ENCODE measurements around the gene SELPLG. TPM values are rescaled to one million over a fixed set of nuclear protein-coding genes. Genes with fewer than 3 reads are reported as not detected.

Gene SELPLG
- total and polyA plus RNA-seq, 4 donors, result 2.1 to 9.6 (median 4.8) TPM

DNA sequence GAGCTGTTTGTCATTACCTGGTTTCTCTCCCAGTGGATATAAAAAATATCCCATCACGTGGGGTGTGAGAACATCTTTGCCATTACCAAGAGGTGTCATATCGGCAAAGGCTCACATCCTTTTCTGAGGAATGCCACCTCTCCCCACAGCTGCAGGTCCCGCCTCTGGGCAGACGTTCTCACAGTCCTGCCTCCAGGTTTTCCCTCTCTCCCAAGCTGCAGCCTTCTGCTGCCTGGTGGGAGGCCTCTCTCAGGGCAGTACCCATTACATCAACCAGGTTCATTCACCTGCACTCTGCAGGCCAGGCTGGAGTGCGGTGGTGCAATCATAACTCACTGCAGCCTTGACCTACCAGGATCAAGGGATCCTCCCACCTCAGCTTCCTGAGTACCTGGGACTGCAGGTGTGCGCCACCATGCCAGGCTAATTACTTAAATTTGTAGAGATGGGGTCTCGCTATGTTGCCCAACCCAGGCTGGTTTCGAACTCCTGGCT, 20.9 kb downstream of the SELPLG start:
- no peaks in the 10 kb centered on the region for H3K9me3 ChIP-seq (ENCODE audit: control insufficient read depth in 4 of 4, low read length in 3 of 4)
- no peaks in the 10 kb centered on the region for H3K27me3 ChIP-seq (ENCODE audit: control insufficient read depth in 4 of 4, insufficient read depth in 4 of 4, low read length in 3 of 4)
- WGBS, result 72% methylated on average over 8 of the region's 8 CpGs
- no peaks in the 10 kb centered on the region for H3K4me1 ChIP-seq (ENCODE audit: control insufficient read depth in 4 of 4, insufficient read depth in 4 of 4, low read length in 3 of 4)
- DNase-seq (ENCODE audit: low spot score), result no peak
- H3K27ac ChIP-seq (ENCODE audit: low read depth in 1 of 2, low read length in 2 of 2), result no peak overlapping the region
- no peak overlapping the region for H3K9ac ChIP-seq (ENCODE audit: low read depth in 1 of 2, low read length in 2 of 2)
- H3K4me3 ChIP-seq (ENCODE audit: low read depth in 1 of 3, low read length in 3 of 3), result no peak overlapping the region
- TF ChIP-seq FOXA2 (IDR thresholded peaks at IDR 0.05) (no peak), CTCF (IDR thresholded peaks at IDR 0.05; ENCODE audit: low read depth, low read length, missing input control) (no peak), RXRA (IDR thresholded peaks at IDR 0.05) (no peak), RAD21 (IDR thresholded peaks at IDR 0.05) (no peak), HNF4G (IDR thresholded peaks at IDR 0.05) (no peak), NR2F2 (IDR thresholded peaks at IDR 0.05) (no peak), TAF1 (conservative IDR thresholded peaks at IDR 0.05) (no peak), EGR1 (IDR thresholded peaks at IDR 0.05; ENCODE audit: low read depth in 2 of 2) (no peak), HNF4A (conservative IDR thresholded peaks at IDR 0.05) (no peak), SP1 (IDR thresholded peaks at IDR 0.05) (no peak), GABPA (IDR thresholded peaks at IDR 0.05 in 1 of 2, conservative IDR thresholded peaks at IDR 0.05 in 1 of 2) (no peak), YY1 (IDR thresholded peaks at IDR 0.05) (no peak), FOXA1 (IDR thresholded peaks at IDR 0.05) (no peak), JUND (IDR thresholded peaks at IDR 0.05) (no peak)
- TF ChIP-seq, protein P1, sequence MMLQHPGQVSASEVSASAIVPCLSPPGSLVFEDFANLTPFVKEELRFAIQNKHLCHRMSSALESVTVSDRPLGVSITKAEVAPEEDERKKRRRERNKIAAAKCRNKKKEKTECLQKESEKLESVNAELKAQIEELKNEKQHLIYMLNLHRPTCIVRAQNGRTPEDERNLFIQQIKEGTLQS (IDR thresholded peaks at IDR 0.05), result no peak
- TF ChIP-seq, protein P2, sequence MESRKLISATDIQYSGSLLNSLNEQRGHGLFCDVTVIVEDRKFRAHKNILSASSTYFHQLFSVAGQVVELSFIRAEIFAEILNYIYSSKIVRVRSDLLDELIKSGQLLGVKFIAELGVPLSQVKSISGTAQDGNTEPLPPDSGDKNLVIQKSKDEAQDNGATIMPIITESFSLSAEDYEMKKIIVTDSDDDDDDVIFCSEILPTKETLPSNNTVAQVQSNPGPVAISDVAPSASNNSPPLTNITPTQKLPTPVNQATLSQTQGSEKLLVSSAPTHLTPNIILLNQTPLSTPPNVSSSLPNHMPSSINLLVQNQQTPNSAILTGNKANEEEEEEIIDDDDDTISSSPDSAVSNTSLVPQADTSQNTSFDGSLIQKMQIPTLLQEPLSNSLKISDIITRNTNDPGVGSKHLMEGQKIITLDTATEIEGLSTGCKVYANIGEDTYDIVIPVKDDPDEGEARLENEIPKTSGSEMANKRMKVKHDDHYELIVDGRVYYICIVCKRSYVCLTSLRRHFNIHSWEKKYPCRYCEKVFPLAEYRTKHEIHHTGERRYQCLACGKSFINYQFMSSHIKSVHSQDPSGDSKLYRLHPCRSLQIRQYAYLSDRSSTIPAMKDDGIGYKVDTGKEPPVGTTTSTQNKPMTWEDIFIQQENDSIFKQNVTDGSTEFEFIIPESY (IDR thresholded peaks at IDR 0.05), result no peak
- TF ChIP-seq, protein P3, sequence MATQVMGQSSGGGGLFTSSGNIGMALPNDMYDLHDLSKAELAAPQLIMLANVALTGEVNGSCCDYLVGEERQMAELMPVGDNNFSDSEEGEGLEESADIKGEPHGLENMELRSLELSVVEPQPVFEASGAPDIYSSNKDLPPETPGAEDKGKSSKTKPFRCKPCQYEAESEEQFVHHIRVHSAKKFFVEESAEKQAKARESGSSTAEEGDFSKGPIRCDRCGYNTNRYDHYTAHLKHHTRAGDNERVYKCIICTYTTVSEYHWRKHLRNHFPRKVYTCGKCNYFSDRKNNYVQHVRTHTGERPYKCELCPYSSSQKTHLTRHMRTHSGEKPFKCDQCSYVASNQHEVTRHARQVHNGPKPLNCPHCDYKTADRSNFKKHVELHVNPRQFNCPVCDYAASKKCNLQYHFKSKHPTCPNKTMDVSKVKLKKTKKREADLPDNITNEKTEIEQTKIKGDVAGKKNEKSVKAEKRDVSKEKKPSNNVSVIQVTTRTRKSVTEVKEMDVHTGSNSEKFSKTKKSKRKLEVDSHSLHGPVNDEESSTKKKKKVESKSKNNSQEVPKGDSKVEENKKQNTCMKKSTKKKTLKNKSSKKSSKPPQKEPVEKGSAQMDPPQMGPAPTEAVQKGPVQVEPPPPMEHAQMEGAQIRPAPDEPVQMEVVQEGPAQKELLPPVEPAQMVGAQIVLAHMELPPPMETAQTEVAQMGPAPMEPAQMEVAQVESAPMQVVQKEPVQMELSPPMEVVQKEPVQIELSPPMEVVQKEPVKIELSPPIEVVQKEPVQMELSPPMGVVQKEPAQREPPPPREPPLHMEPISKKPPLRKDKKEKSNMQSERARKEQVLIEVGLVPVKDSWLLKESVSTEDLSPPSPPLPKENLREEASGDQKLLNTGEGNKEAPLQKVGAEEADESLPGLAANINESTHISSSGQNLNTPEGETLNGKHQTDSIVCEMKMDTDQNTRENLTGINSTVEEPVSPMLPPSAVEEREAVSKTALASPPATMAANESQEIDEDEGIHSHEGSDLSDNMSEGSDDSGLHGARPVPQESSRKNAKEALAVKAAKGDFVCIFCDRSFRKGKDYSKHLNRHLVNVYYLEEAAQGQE (IDR thresholded peaks at IDR 0.05), result no peak
- no peaks in the 10 kb centered on the region for H3K36me3 ChIP-seq (ENCODE audit: control insufficient read depth in 4 of 4, insufficient read depth in 3 of 4, low read depth in 1 of 4, low read length in 3 of 4)

All from liver (tissue), 9 donors.